Fibroblast of mammary gland (primary cell): Measurements from ENCODE around the gene SLC7A8.
A peak's percentile ranks its signal among the peaks of the same experiment; 100 is the strongest.
"Not testable (repeated sequence)": the region's sequence is repeated elsewhere in the genome, so short reads cannot be mapped to it uniquely, and the experiment has no call there.

Experiments used
- DNase-seq: peaks from one replicate; pipeline ENCODE4 v3.0.0-alpha.2; 2010; ENCODE audit warnings: low read depth
- H3K4me3 ChIP-seq: 2 replicates; pipeline ENCODE4 v1.5.1; 2011; ENCODE audit warnings: low read depth, mild to moderate bottlenecking, low read length, moderate library complexity; ENCODE audit not compliant: control insufficient read depth
- CTCF ChIP-seq: conservative IDR thresholded peaks from 2 replicates; pipeline ENCODE4 v1.5.1; 2011; ENCODE audit warnings: low read depth, low read length, inconsistent platforms; ENCODE audit not compliant: control insufficient read depth, insufficient read depth

Gene SLC7A8

GRCh38 chr14:23113431-23114119 is 69.9 kb downstream of the SLC7A8 start:
- H3K4me3 ChIP-seq, result no peak overlapping the region
- DNase-seq, result peak; percentile 74
- no peak for TF ChIP-seq CTCF

GRCh38 chr14:23112359-23113178 is 70.9 kb downstream of the SLC7A8 start:
- no peak for TF ChIP-seq CTCF
- no peak overlapping the region for H3K4me3 ChIP-seq
- DNase-seq, result no peak

GRCh38 chr14:23110579-23111365 is 72.7 kb downstream of the SLC7A8 start:
- no peak for TF ChIP-seq CTCF
- H3K4me3 ChIP-seq, result no peak overlapping the region
- DNase-seq, result no peak

- H3K4me3 ChIP-seq, result no peak overlapping the region
- DNase-seq, result no peak
- no peak for TF ChIP-seq CTCF
Measured at GRCh38 chr14:23109769-23110168, 73.7 kb downstream of the SLC7A8 start.

GRCh38 chr14:23108169-23108568 is 75.3 kb downstream of the SLC7A8 start:
- not testable (repeated sequence) for H3K4me3 ChIP-seq, DNase-seq

- not testable (repeated sequence) for H3K4me3 ChIP-seq, DNase-seq
Measured at GRCh38 chr14:23107620-23108019, 75.8 kb downstream of the SLC7A8 start.

- DNase-seq, result no peak
- TF ChIP-seq CTCF, result no peak
- no peak overlapping the region for H3K4me3 ChIP-seq
Measured at GRCh38 chr14:23106747-23107045, 76.8 kb downstream of the SLC7A8 start.
